ENCODE measurements around the gene PHLDB1.

The PHLDB1 gene

DNA sequence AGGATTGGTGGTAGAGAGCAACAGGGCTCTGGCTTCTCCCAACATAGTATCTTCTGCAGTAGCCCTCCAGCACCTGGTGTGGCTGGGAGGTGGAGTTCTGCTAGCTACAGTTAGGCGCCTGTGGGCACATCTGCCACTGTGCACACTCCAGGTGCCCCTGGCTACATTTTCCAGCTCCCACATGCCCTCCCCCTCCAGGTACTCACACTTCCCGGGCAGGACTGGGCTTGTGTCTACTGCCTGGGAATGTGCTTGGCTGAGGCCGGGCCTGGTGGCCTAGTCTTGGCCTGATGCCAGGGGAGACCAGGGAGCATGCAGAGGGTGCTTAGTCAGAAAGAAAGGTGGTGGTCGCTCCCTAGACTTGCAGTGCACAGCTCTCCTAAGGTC, 15.8 kb downstream of the PHLDB1 start:
- DNase-seq: peak; percentile 89

DNA sequence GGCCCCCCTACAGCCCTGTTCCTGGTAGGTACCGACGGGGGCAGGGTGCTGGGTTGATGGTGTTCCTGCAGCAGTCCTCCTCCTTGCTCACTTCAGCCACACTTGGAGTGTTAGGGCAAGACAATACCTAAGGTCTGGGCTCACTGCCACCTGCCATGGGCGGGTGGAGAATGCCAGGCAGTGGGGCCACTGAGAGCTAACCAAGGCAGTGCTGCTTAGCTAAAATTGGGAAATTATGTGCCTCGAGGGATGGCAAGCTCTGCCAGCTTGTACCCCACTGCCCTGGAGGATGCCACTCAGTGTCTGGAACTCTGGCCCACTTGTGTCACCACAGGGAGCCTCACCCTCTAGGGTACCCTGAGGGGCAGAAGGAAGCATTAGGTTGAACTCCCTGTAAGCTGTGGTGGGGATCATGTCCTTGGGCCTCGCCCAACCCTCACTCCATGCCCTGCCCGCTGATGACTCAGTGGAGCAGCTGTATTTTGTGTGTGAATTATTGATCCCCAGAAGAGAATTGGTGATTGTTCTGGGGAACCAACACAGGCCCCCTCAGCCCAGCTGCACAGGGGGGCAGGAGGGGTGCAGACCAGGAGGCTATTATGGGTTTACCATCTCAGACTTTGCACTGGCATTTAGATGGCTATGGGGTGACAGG, 17.7 kb downstream of the PHLDB1 start:
- no peak for DNase-seq

- peak; percentile 2 for DNase-seq
These were observed 18.6 kb downstream of the PHLDB1 start for GRCh38 chr11:118625976-118626375.

DNA sequence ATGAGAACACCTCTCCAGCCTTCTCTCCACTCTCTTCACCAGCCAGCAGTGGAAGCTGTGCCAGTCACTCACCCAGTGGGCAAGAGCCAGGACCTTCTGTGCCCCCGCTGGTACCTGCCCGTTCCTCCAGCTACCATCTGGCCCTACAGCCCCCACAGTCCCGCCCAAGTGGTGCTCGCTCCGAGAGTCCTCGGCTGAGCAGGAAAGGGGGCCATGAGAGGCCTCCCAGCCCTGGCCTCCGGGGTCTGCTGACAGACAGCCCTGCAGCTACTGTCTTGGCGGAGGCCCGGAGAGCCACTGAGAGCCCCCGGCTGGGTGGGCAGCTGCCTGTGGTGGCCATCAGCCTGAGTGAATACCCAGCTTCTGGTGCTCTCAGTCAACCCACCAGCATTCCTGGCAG, 20.2 kb downstream of the PHLDB1 start:
- DNase-seq: no peak

DNA sequence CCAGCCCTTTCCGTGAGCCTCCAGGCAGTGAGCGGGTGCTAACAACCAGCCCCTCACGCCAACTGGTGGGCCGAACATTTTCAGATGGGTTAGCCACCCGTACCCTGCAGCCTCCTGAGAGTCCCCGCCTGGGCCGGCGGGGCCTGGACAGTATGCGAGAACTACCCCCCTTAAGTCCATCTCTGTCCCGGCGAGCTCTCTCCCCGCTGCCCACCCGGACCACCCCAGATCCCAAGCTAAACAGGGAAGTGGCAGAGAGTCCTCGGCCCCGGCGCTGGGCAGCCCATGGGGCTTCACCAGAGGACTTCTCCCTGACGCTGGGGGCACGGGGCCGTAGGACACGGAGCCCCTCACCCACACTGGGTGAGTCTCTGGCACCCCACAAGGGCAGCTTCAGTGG, 20.6 kb downstream of the PHLDB1 start:
- no peak for DNase-seq

DNA sequence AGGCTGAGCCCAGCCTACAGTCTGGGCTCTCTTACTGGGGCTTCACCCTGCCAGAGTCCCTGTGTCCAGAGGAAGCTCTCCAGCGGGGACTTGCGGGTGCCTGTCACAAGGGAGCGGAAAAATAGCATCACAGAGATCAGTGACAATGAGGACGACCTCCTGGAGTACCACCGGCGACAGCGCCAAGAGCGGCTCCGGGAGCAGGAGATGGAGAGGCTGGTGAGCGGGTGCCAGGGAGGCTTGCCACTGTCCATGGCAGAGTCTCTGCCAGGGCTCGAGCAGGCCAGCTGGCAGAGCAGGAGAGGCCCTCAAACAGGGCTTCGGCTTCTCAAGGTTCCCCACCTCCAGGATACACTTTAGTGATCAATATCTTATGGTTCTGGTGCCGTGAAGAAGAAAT, 21.0 kb downstream of the PHLDB1 start:
- no peak for DNase-seq

- no peak for DNase-seq
These were observed 21.6 kb downstream of the PHLDB1 start for GRCh38 chr11:118628861-118629549.

- DNase-seq: no peak
These were observed 22.6 kb downstream of the PHLDB1 start for GRCh38 chr11:118629761-118630661.

DNA sequence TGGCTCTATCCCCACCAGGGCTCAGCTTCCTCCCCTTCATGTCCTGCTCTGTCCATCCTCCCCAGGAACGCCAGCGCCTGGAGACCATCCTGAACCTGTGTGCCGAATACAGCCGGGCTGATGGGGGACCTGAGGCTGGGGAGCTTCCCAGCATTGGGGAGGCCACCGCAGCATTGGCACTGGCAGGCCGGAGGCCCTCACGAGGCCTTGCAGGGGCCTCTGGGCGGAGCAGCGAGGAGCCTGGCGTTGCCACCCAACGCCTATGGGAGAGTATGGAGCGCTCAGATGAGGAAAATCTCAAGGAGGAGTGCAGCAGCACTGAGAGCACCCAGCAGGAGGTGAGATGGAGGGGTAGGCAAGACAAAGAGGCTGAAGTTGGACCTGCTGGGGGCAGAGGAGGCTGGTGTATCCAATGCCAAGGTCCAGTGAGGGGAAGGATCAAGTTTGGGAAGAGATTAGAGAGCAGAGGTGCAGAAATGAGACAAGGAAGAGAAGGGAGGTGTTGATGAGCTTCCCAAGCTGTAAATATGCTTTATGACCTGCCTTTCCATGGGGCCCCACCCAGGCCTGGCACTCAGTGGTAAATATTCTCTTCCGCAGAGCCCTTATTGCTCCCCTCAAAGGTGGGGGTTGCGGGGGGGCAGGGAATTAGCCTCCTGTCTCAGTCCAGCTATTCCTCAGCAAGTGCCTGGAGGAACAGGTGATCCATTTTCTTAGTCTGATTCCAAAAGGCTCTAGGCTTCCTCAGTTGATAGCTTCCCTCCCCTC, 23.9 kb downstream of the PHLDB1 start:
- DNase-seq: no peak

DNA sequence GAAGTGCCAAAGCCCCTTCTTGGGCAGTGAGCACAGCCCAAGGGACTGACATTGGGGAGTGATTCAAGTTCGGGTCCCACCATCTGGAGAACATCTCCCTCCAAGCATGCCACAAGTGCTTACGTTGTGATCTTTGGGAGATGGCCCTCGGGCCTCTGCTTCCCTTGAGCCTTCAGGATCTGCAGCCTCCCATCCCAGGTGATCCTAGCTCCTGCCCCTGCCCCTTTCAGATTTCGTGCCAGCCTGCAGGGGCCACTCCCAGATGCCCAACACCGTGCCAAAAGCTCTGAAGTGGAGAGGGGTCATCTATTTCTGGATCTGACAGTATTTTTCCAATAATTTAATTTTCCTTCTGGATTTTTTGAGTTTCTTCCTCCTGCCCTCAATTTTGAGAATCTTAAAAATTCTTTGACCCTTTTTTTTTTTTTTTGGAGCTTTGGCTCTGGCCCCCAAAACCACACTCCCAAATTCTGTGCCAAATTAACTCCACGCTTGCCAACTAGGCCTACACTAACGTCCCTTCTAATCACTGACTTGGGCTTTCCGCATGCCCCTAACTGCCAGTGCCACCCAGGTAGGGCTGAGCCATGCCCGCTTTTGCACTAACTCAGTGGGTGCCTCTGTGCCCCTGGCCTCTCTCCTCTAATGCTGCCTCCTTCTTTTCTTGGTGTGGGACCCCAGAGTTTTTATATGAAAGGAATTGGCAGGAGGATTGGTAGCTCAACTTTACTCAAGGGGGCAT, 25.3 kb downstream of the PHLDB1 start:
- no peak for DNase-seq

DNA sequence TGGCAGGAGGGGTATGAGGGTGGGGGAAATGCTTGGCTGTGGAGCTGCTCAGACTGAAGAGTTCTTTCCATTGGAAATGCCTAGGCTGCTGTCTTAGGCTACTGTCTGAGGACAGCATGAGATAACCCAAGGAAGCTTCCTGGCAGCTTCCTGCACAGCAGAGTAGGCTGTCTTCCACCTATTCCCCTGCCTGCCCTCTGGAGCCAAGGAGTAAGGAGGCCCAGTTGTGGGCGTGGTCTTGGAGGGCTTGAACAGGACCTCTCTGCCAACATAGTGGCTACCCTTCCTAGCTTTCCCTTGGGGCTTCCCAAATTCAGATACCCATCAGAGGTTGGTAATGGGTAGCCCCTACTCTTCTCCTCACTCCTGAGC, 25.9 kb downstream of the PHLDB1 start:
- no peak for DNase-seq

DNA sequence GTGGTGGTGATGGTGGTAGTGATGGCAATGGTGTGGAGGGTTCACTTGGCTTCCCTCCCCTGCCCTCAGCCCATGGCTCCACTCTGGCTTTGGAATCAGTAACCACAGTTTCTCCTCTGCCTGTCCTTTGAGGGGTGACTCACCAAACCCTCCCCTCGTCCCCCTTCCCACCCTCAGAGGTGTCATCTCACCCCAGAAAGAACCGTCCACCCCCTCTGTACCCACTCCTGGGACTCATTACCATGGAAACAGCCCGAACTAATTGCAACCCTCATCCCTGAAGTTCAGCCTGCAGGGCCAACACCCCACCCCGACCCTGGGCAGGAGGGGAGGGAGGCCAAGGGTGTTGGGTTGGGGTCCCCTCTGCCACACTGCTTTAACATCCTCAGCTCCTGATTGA, 26.6 kb downstream of the PHLDB1 start:
- DNase-seq: no peak

GRCh38 chr11:118634431-118635236, 27.2 kb downstream of the PHLDB1 start:
- peak; percentile 34 for DNase-seq

DNA sequence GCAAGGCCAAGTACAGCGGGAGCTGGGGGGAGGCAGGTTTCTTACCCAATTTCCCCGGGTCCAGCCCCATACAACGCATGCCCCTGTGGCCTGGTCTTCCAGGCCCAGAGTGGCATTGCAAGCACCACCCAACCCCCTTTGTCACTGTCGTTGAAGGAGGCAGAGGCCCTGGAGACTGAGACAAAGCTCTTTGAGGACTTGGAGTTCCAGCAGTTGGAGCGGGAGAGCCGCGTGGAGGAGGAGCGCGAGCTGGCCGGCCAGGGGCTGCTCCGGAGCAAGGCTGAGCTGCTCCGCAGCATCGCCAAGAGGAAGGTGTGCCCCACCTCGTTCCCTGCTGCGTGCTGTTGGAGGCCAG, 27.8 kb downstream of the PHLDB1 start:
- no peak for DNase-seq

DNA sequence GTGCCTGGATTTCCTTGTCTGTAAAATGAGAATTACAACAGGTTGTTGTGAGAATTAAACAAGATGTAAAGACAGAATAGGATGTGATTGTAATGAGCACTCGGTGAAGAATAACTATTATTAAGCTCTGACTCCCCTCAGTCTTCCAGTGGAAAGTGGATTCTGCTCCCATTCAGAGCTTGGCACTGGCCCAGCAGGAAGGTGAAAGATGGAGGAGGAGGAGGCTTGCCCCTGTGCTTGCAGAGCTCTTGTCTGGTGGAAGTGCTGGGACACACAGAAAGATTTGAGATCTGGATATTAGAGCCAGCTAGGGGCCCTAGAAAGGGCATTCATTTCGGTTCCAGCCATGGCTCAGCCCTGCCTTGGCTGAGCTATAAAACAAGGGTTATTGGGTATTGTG, 28.2 kb downstream of the PHLDB1 start:
- DNase-seq: no peak

DNA sequence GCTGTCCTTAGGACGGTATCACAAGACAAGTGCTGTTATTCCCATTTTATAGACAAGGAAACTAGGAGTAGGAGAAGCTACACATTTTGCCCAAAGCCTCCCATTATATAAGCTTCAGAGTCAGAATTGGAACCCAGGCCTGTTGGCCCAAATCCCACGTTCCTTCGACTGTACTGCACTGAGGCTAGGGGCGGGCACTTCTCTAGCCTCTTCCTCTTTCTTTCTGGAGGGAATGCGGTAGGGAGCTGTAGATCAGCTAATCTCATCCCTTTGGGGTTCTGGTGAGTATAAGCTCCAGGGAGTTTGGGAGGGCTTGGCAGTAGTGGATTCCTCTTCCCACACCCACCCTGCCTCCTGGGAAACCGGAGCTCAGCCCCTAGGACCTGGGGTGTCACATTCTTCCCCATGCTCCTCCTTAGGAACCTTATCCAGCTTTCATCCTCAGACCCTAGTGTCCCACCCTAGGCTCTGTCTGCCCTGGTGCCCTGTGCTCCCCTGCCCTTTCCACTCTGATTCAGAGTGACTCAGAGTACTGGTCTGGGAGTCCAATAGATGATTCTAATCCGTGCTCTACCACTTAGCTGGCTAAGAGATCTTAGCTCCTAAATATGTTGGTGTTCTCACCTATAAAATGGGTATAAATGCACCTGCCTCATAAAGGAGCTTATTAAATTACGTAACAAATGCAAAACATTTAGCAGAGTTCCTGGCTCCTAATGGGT, 29.3 kb downstream of the PHLDB1 start:
- no peak for DNase-seq

- no peak for DNase-seq
These were observed 31.3 kb downstream of the PHLDB1 start for GRCh38 chr11:118638726-118639125.

DNA sequence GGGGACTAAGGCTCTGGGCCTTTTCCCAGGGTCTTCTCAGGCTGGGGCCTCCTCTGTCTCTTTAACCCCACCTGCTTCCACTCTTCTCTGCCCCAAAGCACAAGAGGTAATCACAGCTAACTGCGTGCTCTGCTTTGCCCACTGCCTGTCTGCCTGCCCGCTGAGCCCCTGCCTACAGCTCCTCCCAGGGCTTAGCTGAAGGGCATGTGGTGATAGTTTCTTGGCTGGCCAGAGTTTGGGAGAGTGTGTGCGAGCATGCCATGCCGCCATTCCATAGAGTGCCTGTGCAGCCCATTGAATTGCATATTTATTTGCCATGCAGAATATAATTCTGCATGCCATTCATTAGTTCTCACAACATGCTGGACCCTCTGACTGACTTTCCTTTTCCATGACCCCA, 32.5 kb downstream of the PHLDB1 start:
- DNase-seq: no peak

GRCh38 chr11:118640332-118641154, 33.1 kb downstream of the PHLDB1 start:
- DNase-seq: no peak
